PC-3 (cell line): ENCODE data around the gene CACNG1. TPM values are rescaled to one million over a fixed set of nuclear protein-coding genes. Genes with fewer than 3 reads are reported as not detected.
"Not testable (repeated sequence)": the region's sequence is repeated elsewhere in the genome, so short reads cannot be mapped to it uniquely, and the experiment has no call there.

Source experiments
- ATAC-seq: fragments of 200-7000 bp; cut with Tn5 transposase; 2 replicates; pipeline ENCODE4 v1.9.1; 2020; ENCODE audit warnings: mild to moderate bottlenecking, moderate library complexity
- BruUV-seq: library from RNA; stranded (reverse); fragments of 400-500 nt; replicated peaks from 2 replicates; lab custom pipeline; 2021; lab: Mats Ljungman, UMichigan
- CTCF ChIA-PET: fragments of 300-600 bp; sonication (Branson Sonifier 250); formaldehyde crosslinking; loops from one replicate; lab custom pipeline; 2022; ENCODE audit warnings: antibody characterized with exemption; lab: Charles Lee
- POLR2A ChIA-PET: fragments of 300-600 bp; sonication (Branson Sonifier 250); formaldehyde crosslinking; loops from one replicate; lab custom pipeline; 2022; ENCODE audit warnings: antibody characterized with exemption; ENCODE audit not compliant: unreplicated experiment; lab: Charles Lee
- DNase-seq: peaks from one replicate; pipeline ENCODE4 v3.0.0-alpha.2; 2015
- H2AFZ ChIP-seq: fragments of 300-600 bp; sonication (generic); 2 replicates; pipeline ENCODE4 v1.6.0; 2016; ENCODE audit warnings: antibody characterized with exemption, low read length
- H3F3A ChIP-seq: fragments of 300-600 bp; sonication (generic); one replicate; pipeline ENCODE4 v1.6.0; 2017; ENCODE audit warnings: antibody characterized with exemption, low read length, control low read depth, mild to moderate bottlenecking; ENCODE audit not compliant: unreplicated experiment
- H3K27ac ChIP-seq: fragments of 300-600 bp; sonication (generic); 2 replicates; pipeline ENCODE4 v1.5.1; 2016; ENCODE audit warnings: mild to moderate bottlenecking, low read length
- H3K27me3 ChIP-seq: fragments of 300-600 bp; sonication (generic); 2 replicates; pipeline ENCODE4 v1.6.1; 2016; ENCODE audit warnings: low read length, mixed read lengths
- H3K36me3 ChIP-seq: fragments of 300-600 bp; sonication (generic); 2 replicates; pipeline ENCODE4 v1.6.1; 2016; ENCODE audit warnings: low read depth, mixed run types, low read length, mixed read lengths
- H3K4me1 ChIP-seq: fragments of 300-600 bp; sonication (generic); 2 replicates; pipeline ENCODE4 v1.5.1; 2016; ENCODE audit warnings: low read length; ENCODE audit not compliant: insufficient read depth
- H3K4me2 ChIP-seq: fragments of 300-600 bp; sonication (generic); 2 replicates; pipeline ENCODE4 v1.6.0; 2016; ENCODE audit warnings: low read length
- H3K4me3 ChIP-seq: fragments of 300-600 bp; sonication (generic); 2 replicates; pipeline ENCODE4 v1.5.1; 2016; ENCODE audit warnings: mild to moderate bottlenecking, low read length, mixed read lengths
- H3K79me2 ChIP-seq: fragments of 300-600 bp; sonication (generic); 2 replicates; pipeline ENCODE4 v1.6.1; 2017; ENCODE audit warnings: low read length, mixed read lengths
- H3K9ac ChIP-seq: fragments of 300-600 bp; sonication (generic); 2 replicates; pipeline ENCODE4 v1.6.0; 2016; ENCODE audit warnings: mild to moderate bottlenecking, low read length
- H3K9me2 ChIP-seq: fragments of 300-600 bp; sonication (generic); replicated peaks from 2 replicates; pipeline ENCODE4 v1.6.1; 2016; ENCODE audit warnings: mixed run types, low read length, mixed read lengths
- H3K9me3 ChIP-seq: fragments of 300-600 bp; sonication (generic); 2 replicates; pipeline ENCODE4 v1.6.1; 2016; ENCODE audit warnings: low read length, mixed read lengths
- H4K20me1 ChIP-seq: fragments of 300-600 bp; sonication (generic); 2 replicates; pipeline ENCODE4 v1.6.1; 2016; ENCODE audit warnings: low read length, mixed read lengths
- EZH2 ChIP-seq: fragments of 300-600 bp; sonication (generic); IDR thresholded peaks from one replicate; pipeline ENCODE4 v1.6.1; 2017; ENCODE audit warnings: antibody characterized with exemption, mild to moderate bottlenecking, low read length; ENCODE audit not compliant: unreplicated experiment
- EZH2phosphoT487 ChIP-seq: fragments of 300-600 bp; sonication (generic); IDR thresholded peaks from 2 replicates; pipeline ENCODE4 v1.6.1; 2018; ENCODE audit warnings: mild to moderate bottlenecking, antibody characterized with exemption, low read length, borderline replicate concordance
- intact Hi-C: fragments of 100-400 bp; cut with micrococcal nuclease; formaldehyde crosslinking; loops from 2 replicates; pipeline ENCODE4 v1.9.0; 2023
- total RNA-seq: library from RNA; depleted of rRNA; stranded (reverse); fragments of >200 nt; gene quantifications from 2 replicates; pipeline ENCODE4 v1.2.3, GENCODE V29; 2014
- TF ChIP-seq, protein P1 (sequence below): fragments of 300-600 bp; sonication (generic); conservative IDR thresholded peaks from 2 replicates; pipeline ENCODE4 v1.5.1; 2017; ENCODE audit warnings: antibody characterized with exemption, low read depth, mild to moderate bottlenecking, low read length

Gene CACNG1
- total RNA-seq, 1 experiment from 2014 or later: not detected

DNA sequence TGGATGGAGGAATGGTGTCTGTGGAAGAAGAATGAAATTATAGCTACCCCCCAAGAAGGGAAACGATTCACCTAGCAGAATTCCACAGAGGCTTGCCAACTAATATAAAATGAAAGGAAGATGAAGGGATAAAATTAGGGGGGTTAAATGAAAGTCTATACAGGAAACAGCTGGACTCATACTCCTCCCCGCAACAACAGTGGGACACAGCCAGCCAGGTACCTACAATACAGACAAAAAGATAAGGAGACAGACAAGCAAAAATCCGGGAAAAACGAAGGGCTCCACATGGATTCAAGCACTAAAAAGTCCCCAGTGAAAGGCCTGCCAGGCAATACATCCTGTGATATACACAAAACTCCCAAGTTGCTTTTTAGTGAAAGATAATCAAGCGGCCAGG lies 47.9 kb downstream of the CACNG1 start:
- no TSS peak for BruUV-seq

DNA sequence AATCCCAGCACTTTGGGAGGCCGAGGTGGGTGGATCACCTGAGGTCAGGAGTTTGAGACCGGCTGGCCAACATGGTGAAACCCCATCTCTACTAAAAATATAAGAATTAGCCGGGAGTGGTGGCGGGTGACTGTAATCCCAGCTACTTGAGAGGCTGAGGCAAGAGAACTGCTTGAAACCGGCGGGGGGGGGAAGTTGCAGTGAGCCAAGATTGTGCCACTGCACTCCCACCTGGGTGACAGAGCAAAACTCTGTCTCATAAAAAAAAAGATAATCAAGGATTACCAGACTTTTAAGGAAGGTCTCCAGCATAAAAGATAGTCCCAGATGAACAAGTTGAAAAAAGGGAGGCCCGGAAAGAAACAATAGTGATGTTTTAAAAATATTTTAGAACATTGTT lies 48.4 kb downstream of the CACNG1 start:
- CTCF ChIA-PET: not testable (repeated sequence)
- intact Hi-C loops: loop anchor here (10.0 kb wide), 1 partner anchor 368 kb away; no protein-coding TSS in a partner anchor

More for the DNA sequence above, 47.9 kb downstream of the CACNG1 start:
- Histone ChIP-seq H2AFZ (no peak overlapping the region), H3K9me2 (no peaks in the 10 kb centered on the region), H3K4me3 (no peak overlapping the region), H3K27me3 (no peaks in the 10 kb centered on the region), H3K79me2 (no peaks in the 10 kb centered on the region), H3K4me2 (no peak overlapping the region), H3K36me3 (no peaks in the 10 kb centered on the region), H3K9me3 (no peaks in the 10 kb centered on the region), H3K9ac (no peak overlapping the region), H4K20me1 (no peaks in the 10 kb centered on the region), H3F3A (no peaks in the 10 kb centered on the region), H3K4me1 (no peaks in the 10 kb centered on the region), H3K27ac (no peak overlapping the region)
- ChIA-PET POLR2A (no interaction called here), CTCF (interaction anchor here (0.7 kb wide), 1 partner anchor 177 kb away, joined by 3 read pairs; no protein-coding TSS in a partner anchor)
- intact Hi-C loops: loop anchor here (10.0 kb wide), 1 partner anchor 367 kb away; no protein-coding TSS in a partner anchor
- DNase-seq (no peak), ATAC-seq (no peak)
- TF ChIP-seq EZH2 (no peak), EZH2phosphoT487 (no peak)
- TF ChIP-seq, protein P1, sequence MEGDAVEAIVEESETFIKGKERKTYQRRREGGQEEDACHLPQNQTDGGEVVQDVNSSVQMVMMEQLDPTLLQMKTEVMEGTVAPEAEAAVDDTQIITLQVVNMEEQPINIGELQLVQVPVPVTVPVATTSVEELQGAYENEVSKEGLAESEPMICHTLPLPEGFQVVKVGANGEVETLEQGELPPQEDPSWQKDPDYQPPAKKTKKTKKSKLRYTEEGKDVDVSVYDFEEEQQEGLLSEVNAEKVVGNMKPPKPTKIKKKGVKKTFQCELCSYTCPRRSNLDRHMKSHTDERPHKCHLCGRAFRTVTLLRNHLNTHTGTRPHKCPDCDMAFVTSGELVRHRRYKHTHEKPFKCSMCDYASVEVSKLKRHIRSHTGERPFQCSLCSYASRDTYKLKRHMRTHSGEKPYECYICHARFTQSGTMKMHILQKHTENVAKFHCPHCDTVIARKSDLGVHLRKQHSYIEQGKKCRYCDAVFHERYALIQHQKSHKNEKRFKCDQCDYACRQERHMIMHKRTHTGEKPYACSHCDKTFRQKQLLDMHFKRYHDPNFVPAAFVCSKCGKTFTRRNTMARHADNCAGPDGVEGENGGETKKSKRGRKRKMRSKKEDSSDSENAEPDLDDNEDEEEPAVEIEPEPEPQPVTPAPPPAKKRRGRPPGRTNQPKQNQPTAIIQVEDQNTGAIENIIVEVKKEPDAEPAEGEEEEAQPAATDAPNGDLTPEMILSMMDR: no peak

DNA sequence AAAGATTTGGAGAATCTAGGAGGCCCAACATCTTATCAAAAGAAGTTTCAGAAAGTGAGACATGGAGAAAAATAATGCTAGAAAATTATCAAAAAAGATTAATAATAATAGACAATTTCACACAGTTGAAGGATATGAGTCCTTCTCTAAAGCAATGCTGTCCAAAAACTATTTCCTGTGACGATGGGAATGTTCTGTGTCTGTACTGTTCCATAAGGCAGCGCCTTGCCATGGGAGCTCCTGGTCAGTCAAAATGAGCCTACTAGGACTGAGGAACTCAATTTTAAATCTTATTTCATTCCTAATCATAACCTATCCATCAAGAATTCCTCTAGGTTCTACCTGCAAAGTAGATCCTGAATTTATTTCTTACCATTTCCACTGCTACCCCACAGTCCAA lies 49.0 kb downstream of the CACNG1 start:
- no peaks in the 10 kb centered on the region for H3K79me2 ChIP-seq
- no TSS peak for BruUV-seq
- H3K27me3 ChIP-seq: no peaks in the 10 kb centered on the region
- no peaks in the 10 kb centered on the region for H3F3A ChIP-seq
- H3K9me3 ChIP-seq: no peaks in the 10 kb centered on the region
- H3K36me3 ChIP-seq: no peaks in the 10 kb centered on the region
- CTCF ChIA-PET: no interaction called here
- H3K9ac ChIP-seq: no peak overlapping the region
- H3K4me1 ChIP-seq: no peaks in the 10 kb centered on the region
- ATAC-seq (no peak), DNase-seq (no peak)
- TF ChIP-seq, protein P1: no peak
- TF ChIP-seq EZH2phosphoT487: no peak
- no peak overlapping the region for H3K4me2 ChIP-seq
- no peak overlapping the region for H3K27ac ChIP-seq
- POLR2A ChIA-PET: no interaction called here
- no peaks in the 10 kb centered on the region for H3K9me2 ChIP-seq
- H2AFZ ChIP-seq: no peak overlapping the region
- no peak overlapping the region for H3K4me3 ChIP-seq
- intact Hi-C loops: loop anchor here (10.0 kb wide), 1 partner anchor 369 kb away; no protein-coding TSS in a partner anchor
- no peaks in the 10 kb centered on the region for H4K20me1 ChIP-seq

More for the DNA sequence above, 48.4 kb downstream of the CACNG1 start:
- H3F3A ChIP-seq, H3K9ac ChIP-seq, POLR2A ChIA-PET, H3K79me2 ChIP-seq, H3K36me3 ChIP-seq, H4K20me1 ChIP-seq, ATAC-seq, H3K27ac ChIP-seq, BruUV-seq, H3K4me1 ChIP-seq, DNase-seq, H2AFZ ChIP-seq, H3K27me3 ChIP-seq, H3K4me2 ChIP-seq, H3K9me3 ChIP-seq, H3K4me3 ChIP-seq, H3K9me2 ChIP-seq: not testable (repeated sequence)

DNA sequence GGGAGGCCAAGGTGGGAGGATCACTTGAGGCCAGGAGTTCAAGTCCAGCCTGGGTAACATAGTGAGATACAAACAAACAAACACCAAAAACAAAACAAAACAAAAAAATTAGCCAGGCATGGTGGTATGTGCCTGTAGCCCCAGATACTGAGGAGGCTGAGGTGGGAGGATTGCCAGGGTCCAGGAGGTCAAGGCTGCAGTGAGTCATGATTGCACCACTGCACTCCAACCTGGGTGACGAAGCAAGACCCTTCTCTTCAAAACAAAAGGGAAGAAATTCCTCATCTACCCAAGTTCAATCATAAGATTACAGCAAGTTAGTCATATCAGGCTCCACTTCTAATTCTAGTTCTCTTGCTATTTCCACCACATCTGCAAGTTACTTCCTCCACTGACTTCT lies 50.9 kb downstream of the CACNG1 start:
- POLR2A ChIA-PET, CTCF ChIA-PET: not testable (repeated sequence)

More for the DNA sequence above, 50.9 kb downstream of the CACNG1 start:
- not testable (repeated sequence) for H3K4me3 ChIP-seq, H3K9me3 ChIP-seq, H4K20me1 ChIP-seq, H3K9me2 ChIP-seq, H3K36me3 ChIP-seq, H3K27me3 ChIP-seq, H3K4me1 ChIP-seq, DNase-seq, H3F3A ChIP-seq, H3K27ac ChIP-seq, H2AFZ ChIP-seq, H3K79me2 ChIP-seq, H3K4me2 ChIP-seq, BruUV-seq, ATAC-seq, H3K9ac ChIP-seq
- intact Hi-C loops: loop anchor here (10.0 kb wide), 1 partner anchor 370 kb away; no protein-coding TSS in a partner anchor
